HG02610 (cell line): ENCODE data around the gene MGST2.

Experiments used
- ATAC-seq: cut with Tn5 transposase; IDR thresholded peaks from one replicate; pipeline ENCODE4 v1.9.1; 2021; ENCODE audit warnings: mild to moderate bottlenecking, moderate library complexity; ENCODE audit not compliant: unreplicated experiment

Gene MGST2

GRCh38 chr4:139643042-139643895 lies 22.4 kb upstream of the MGST2 start:
- no peak for ATAC-seq

- no peak for ATAC-seq
Measured at GRCh38 chr4:139645458-139645857, 20.2 kb upstream of the MGST2 start.

GRCh38 chr4:139647184-139647583 lies 18.4 kb upstream of the MGST2 start:
- no peak for ATAC-seq

- no peak for ATAC-seq
Measured at GRCh38 chr4:139647952-139648351, 17.7 kb upstream of the MGST2 start.

- ATAC-seq: no peak
Measured at GRCh38 chr4:139651282-139652194, 14.1 kb upstream of the MGST2 start.

- no peak for ATAC-seq
Measured at GRCh38 chr4:139654516-139654915, 11.1 kb upstream of the MGST2 start.

GRCh38 chr4:139655116-139655515 lies 10.5 kb upstream of the MGST2 start:
- no peak for ATAC-seq

GRCh38 chr4:139656614-139657486 lies 8.8 kb upstream of the MGST2 start:
- peak; percentile 54 for ATAC-seq

GRCh38 chr4:139658185-139658584 lies 7.4 kb upstream of the MGST2 start:
- no peak for ATAC-seq

- no peak for ATAC-seq
Measured at GRCh38 chr4:139658586-139659382, 6.8 kb upstream of the MGST2 start.

- no peak for ATAC-seq
Measured at GRCh38 chr4:139659735-139660424, 5.7 kb upstream of the MGST2 start.

GRCh38 chr4:139660568-139661043 lies 5.0 kb upstream of the MGST2 start:
- ATAC-seq: no peak

GRCh38 chr4:139663561-139664138 lies 2.0 kb upstream of the MGST2 start:
- no peak for ATAC-seq

- no peak for ATAC-seq
Measured at GRCh38 chr4:139664442-139664841, 1.2 kb upstream of the MGST2 start.

GRCh38 chr4:139665079-139665689 lies 435 bp upstream of the MGST2 start:
- no peak for ATAC-seq

GRCh38 chr4:139666735-139667281 lies 1.2 kb downstream of the MGST2 start:
- ATAC-seq: peak; percentile 38

GRCh38 chr4:139668036-139668435 lies 2.4 kb downstream of the MGST2 start:
- no peak for ATAC-seq

GRCh38 chr4:139668658-139669201 lies 3.1 kb downstream of the MGST2 start:
- ATAC-seq: no peak
